Liver (tissue), 9 donors: ENCODE measurements around the gene HTR7. TPM values are rescaled to one million over a fixed set of nuclear protein-coding genes. Genes with fewer than 3 reads are reported as not detected.

ENCODE experiments used
- DNase-seq: peaks from one replicate; pipeline ENCODE4 v3.0.0-alpha.2; 2017; ENCODE audit warnings: low spot score
- H3K27ac ChIP-seq, 2 donors: one replicate each; pipeline ENCODE4 v1.7.0; 2013; ENCODE audit warnings: inconsistent platforms in 2 of 2, low read length in 2 of 2, control low read depth in 1 of 2, low read depth in 1 of 2, mild to moderate bottlenecking in 1 of 2
- H3K27me3 ChIP-seq, 4 donors: one replicate each; pipeline versions ENCODE4 v1.6.1 to v1.7.0; 2013; ENCODE audit warnings: low read length in 3 of 4, inconsistent platforms in 1 of 4, mild to moderate bottlenecking in 1 of 4, moderate library complexity in 1 of 4; ENCODE audit not compliant: control insufficient read depth in 4 of 4, insufficient read depth in 4 of 4
- H3K36me3 ChIP-seq, 4 donors: one replicate each; pipeline versions ENCODE4 v1.6.1 to v1.7.0; 2013; ENCODE audit warnings: low read length in 3 of 4, mild to moderate bottlenecking in 3 of 4, low read depth in 1 of 4, moderate library complexity in 1 of 4; ENCODE audit not compliant: control insufficient read depth in 4 of 4, insufficient read depth in 3 of 4
- H3K4me1 ChIP-seq, 4 donors: one replicate each; pipeline versions ENCODE4 v1.6.1 to v1.7.0; 2013; ENCODE audit warnings: low read length in 3 of 4, mild to moderate bottlenecking in 3 of 4, moderate library complexity in 1 of 4; ENCODE audit not compliant: control insufficient read depth in 4 of 4, insufficient read depth in 4 of 4
- H3K4me3 ChIP-seq, 3 donors: one replicate each; pipeline versions ENCODE4 v1.6.1 to v1.7.0; 2013; ENCODE audit warnings: low read length in 3 of 3, control low read depth in 1 of 3, low read depth in 1 of 3, mild to moderate bottlenecking in 1 of 3
- H3K9ac ChIP-seq, 2 donors: one replicate each; pipeline ENCODE4 v1.7.0; 2013; ENCODE audit warnings: low read length in 2 of 2, mild to moderate bottlenecking in 2 of 2, moderate library complexity in 2 of 2, control low read depth in 1 of 2, low read depth in 1 of 2
- H3K9me3 ChIP-seq, 4 donors: one replicate each; pipeline versions ENCODE4 v1.6.1 to v1.7.0; 2013; ENCODE audit warnings: low read length in 3 of 4; ENCODE audit not compliant: control insufficient read depth in 4 of 4
- CTCF ChIP-seq: fragments of 150-350 bp; IDR thresholded peaks from 2 replicates; pipeline ENCODE4 v1.5.1; 2017; ENCODE audit warnings: improper control_type of control experiment, low read depth, low read length; ENCODE audit not compliant: missing input control
- EGR1 ChIP-seq, 2 donors: IDR thresholded peaks; 2 replicates each; pipeline ENCODE4 v1.6.1; 2016 to 2018; ENCODE audit warnings: antibody characterized with exemption in 2 of 2, low read depth in 2 of 2
- FOXA1 ChIP-seq: IDR thresholded peaks from 2 replicates; pipeline ENCODE4 v1.6.1; 2016; ENCODE audit warnings: antibody characterized with exemption
- GABPA ChIP-seq, 2 donors: IDR thresholded peaks in 1 of 2; conservative IDR thresholded peaks in 1 of 2; 2 replicates each; pipeline ENCODE4 v1.6.1; 2016; ENCODE audit warnings: antibody characterized with exemption in 2 of 2, mild to moderate bottlenecking in 1 of 2, moderate library complexity in 1 of 2
- HNF4A ChIP-seq, 2 donors: conservative IDR thresholded peaks; 2 replicates each; pipeline ENCODE4 v1.6.1; 2016; ENCODE audit warnings: antibody characterized with exemption in 2 of 2, mild to moderate bottlenecking in 2 of 2
- NR2F2 ChIP-seq: IDR thresholded peaks from 2 replicates; pipeline ENCODE4 v1.6.1; 2016; ENCODE audit warnings: antibody characterized with exemption
- RAD21 ChIP-seq, 2 donors: IDR thresholded peaks; 2 replicates each; pipeline ENCODE4 v1.6.1; 2016; ENCODE audit warnings: antibody characterized with exemption in 2 of 2, mild to moderate bottlenecking in 2 of 2
- REST ChIP-seq: IDR thresholded peaks from 2 replicates; pipeline ENCODE4 v1.6.1; 2016; ENCODE audit warnings: antibody characterized with exemption, mild to moderate bottlenecking
- RXRA ChIP-seq, 2 donors: IDR thresholded peaks; 2 replicates each; pipeline ENCODE4 v1.6.1; 2017 to 2018; ENCODE audit warnings: antibody characterized with exemption in 2 of 2, mild to moderate bottlenecking in 1 of 2
- YY1 ChIP-seq: IDR thresholded peaks from 2 replicates; pipeline ENCODE4 v1.6.1; 2016; ENCODE audit warnings: antibody characterized with exemption, mild to moderate bottlenecking
- WGBS: extraction: QIAGEN DNeasy Blood & Tissue Kit; methylation state at CpG from one replicate; pipeline ENCODE4 v1.1.7; 2013; 5-methylcytosine and 5-hydroxymethylcytosine counted together
- polyA plus RNA-seq, 2 donors: library from polyadenylated mRNA; stranded (reverse) in 1 of 2; unstranded in 1 of 2; fragments of 200-250 nt in 1 of 2; fragments of >200 nt in 1 of 2; fragmentation: Nextera tagmentation in 1 of 2; extraction: Ambion mirVana in 1 of 2; gene quantifications; one replicate each; pipeline versions ENCODE4 v1.2.1 to v1.2.3, GENCODE V29; 2013 to 2015
- total RNA-seq, 2 donors: library from RNA; depleted of rRNA; stranded (reverse); fragments of >200 nt; gene quantifications; one replicate each; pipeline ENCODE4 v1.2.3, GENCODE V29; 2014
- donor health status: healthy.
- donor health status: healthy.
- donor health status: healthy.
- donor health status: healthy.
- donor health status: healthy.

The HTR7 gene
- total and polyA plus RNA-seq, 4 donors, result 0.17 to 0.61 (median 0.18) TPM; not detected in 1

- peaks cover 0 to 4% (median 0%) of the 10 kb centered on the region in 4 donors for H3K9me3 ChIP-seq
- H3K27me3 ChIP-seq, result no peaks in the 10 kb centered on the region
- no peak for TF ChIP-seq REST
- TF ChIP-seq GABPA (IDR thresholded peaks at IDR 0.05 in 1 of 2, conservative IDR thresholded peaks at IDR 0.05 in 1 of 2), result no peak
- no peaks in the 10 kb centered on the region for H3K36me3 ChIP-seq
- WGBS, result 77% methylated on average over 2 of the region's 2 CpGs
- DNase-seq, result no peak
- no peak overlapping the region for H3K27ac ChIP-seq
- H3K9ac ChIP-seq, result no peak overlapping the region
- no peak overlapping the region for H3K4me3 ChIP-seq
- peaks cover 0 to under 1% (median 0%) of the 10 kb centered on the region in 4 donors for H3K4me1 ChIP-seq
These were observed 82.3 kb downstream of the HTR7 start for GRCh38 chr10:90775351-90776028.

- Histone ChIP-seq H3K27me3 (no peaks in the 10 kb centered on the region), H3K9me3 (peaks cover 0 to 4% (median 0%) of the 10 kb centered on the region in 4 donors), H3K9ac (no peak overlapping the region), H3K27ac (no peak overlapping the region), H3K36me3 (no peaks in the 10 kb centered on the region), H3K4me1 (no peaks in the 10 kb centered on the region), H3K4me3 (no peak overlapping the region)
- no peak for DNase-seq
- 94% methylated on average over 20 of the region's 20 CpGs for WGBS
- TF ChIP-seq EGR1 (IDR thresholded peaks at IDR 0.05; ENCODE audit: low read depth in 2 of 2) (no peak), NR2F2 (no peak), RXRA (IDR thresholded peaks at IDR 0.05) (no peak), FOXA1 (no peak)
These were observed 87.6 kb downstream of the HTR7 start for GRCh38 chr10:90769946-90770841.

- Histone ChIP-seq H3K9ac (no peak overlapping the region), H3K27ac (no peak overlapping the region), H3K9me3 (no peaks in the 10 kb centered on the region), H3K4me3 (no peak overlapping the region), H3K27me3 (peaks cover 0 to 6% (median 1%) of the 10 kb centered on the region in 4 donors), H3K36me3 (no peaks in the 10 kb centered on the region), H3K4me1 (no peaks in the 10 kb centered on the region)
- WGBS, result 18% methylated on average over 4 of the region's 4 CpGs
- no peak for DNase-seq
- peak; percentile 30 to 36 for TF ChIP-seq HNF4A (conservative IDR thresholded peaks at IDR 0.05)
- TF ChIP-seq CTCF, result peak; percentile 73
- TF ChIP-seq YY1, result no peak
- peak; percentile 89 for TF ChIP-seq RAD21 (IDR thresholded peaks at IDR 0.05)
These were observed 106.5 kb downstream of the HTR7 start for GRCh38 chr10:90751107-90751997.
